ENCODE data around the gene SUSD6. TPM values are rescaled to one million over a fixed set of nuclear protein-coding genes. Genes with fewer than 3 reads are reported as not detected.

The SUSD6 gene
- total and polyA plus RNA-seq, 4 donors = 6.8 to 10.8 (median 7.6) TPM

DNA sequence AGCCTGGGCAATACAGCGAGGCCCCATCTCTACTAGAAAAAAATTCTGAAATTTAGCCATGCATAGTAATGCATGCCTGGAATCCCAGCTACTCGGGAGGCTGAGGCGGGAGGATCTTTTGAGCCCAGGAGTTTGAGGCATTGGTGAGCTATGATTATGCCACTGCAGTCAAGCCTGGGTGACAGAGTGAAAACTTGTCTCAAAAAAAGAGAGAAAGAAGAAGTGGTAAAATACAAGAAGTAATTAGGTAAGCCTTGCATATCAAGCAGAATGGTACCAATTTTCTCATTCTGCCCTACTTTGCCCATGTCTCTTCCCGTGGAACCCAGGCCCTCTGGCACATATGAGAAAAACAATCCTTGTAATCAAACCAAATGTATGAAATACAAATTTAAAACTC lies 70.7 kb downstream of the SUSD6 start:
- H3K27me3 ChIP-seq (ENCODE audit: control insufficient read depth in 4 of 4, insufficient read depth in 4 of 4, low read length in 3 of 4) = no peaks in the 10 kb centered on the region
- WGBS = 89% methylated on average over 4 of the region's 4 CpGs
- TF ChIP-seq RAD21 (IDR thresholded peaks at IDR 0.05) = no peak
- TF ChIP-seq NR2F2 (IDR thresholded peaks at IDR 0.05) = no peak
- no peak for TF ChIP-seq RXRA (IDR thresholded peaks at IDR 0.05)
- no peak for TF ChIP-seq MAX (IDR thresholded peaks at IDR 0.05)
- TF ChIP-seq, protein P1, sequence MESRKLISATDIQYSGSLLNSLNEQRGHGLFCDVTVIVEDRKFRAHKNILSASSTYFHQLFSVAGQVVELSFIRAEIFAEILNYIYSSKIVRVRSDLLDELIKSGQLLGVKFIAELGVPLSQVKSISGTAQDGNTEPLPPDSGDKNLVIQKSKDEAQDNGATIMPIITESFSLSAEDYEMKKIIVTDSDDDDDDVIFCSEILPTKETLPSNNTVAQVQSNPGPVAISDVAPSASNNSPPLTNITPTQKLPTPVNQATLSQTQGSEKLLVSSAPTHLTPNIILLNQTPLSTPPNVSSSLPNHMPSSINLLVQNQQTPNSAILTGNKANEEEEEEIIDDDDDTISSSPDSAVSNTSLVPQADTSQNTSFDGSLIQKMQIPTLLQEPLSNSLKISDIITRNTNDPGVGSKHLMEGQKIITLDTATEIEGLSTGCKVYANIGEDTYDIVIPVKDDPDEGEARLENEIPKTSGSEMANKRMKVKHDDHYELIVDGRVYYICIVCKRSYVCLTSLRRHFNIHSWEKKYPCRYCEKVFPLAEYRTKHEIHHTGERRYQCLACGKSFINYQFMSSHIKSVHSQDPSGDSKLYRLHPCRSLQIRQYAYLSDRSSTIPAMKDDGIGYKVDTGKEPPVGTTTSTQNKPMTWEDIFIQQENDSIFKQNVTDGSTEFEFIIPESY (IDR thresholded peaks at IDR 0.05) = no peak
- TF ChIP-seq TAF1 (conservative IDR thresholded peaks at IDR 0.05) = no peak
- TF ChIP-seq SP1 (IDR thresholded peaks at IDR 0.05) = no peak
- no peak for TF ChIP-seq FOXA1 (IDR thresholded peaks at IDR 0.05)
- TF ChIP-seq, protein P2, sequence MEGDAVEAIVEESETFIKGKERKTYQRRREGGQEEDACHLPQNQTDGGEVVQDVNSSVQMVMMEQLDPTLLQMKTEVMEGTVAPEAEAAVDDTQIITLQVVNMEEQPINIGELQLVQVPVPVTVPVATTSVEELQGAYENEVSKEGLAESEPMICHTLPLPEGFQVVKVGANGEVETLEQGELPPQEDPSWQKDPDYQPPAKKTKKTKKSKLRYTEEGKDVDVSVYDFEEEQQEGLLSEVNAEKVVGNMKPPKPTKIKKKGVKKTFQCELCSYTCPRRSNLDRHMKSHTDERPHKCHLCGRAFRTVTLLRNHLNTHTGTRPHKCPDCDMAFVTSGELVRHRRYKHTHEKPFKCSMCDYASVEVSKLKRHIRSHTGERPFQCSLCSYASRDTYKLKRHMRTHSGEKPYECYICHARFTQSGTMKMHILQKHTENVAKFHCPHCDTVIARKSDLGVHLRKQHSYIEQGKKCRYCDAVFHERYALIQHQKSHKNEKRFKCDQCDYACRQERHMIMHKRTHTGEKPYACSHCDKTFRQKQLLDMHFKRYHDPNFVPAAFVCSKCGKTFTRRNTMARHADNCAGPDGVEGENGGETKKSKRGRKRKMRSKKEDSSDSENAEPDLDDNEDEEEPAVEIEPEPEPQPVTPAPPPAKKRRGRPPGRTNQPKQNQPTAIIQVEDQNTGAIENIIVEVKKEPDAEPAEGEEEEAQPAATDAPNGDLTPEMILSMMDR (IDR thresholded peaks at IDR 0.05; ENCODE audit: low read depth, low read length, missing input control) = no peak
- no peak for TF ChIP-seq ATF3 (IDR thresholded peaks at IDR 0.05)
- no peak for TF ChIP-seq REST (IDR thresholded peaks at IDR 0.05)
- no peak for TF ChIP-seq HNF4A (conservative IDR thresholded peaks at IDR 0.05)
- TF ChIP-seq JUND (IDR thresholded peaks at IDR 0.05) = no peak
- no peak for TF ChIP-seq HNF4G (IDR thresholded peaks at IDR 0.05)
- no peak for TF ChIP-seq YY1 (IDR thresholded peaks at IDR 0.05)
- TF ChIP-seq EGR1 (IDR thresholded peaks at IDR 0.05; ENCODE audit: low read depth in 2 of 2) = no peak
- no peaks in the 10 kb centered on the region for H3K9me3 ChIP-seq (ENCODE audit: control insufficient read depth in 4 of 4, low read length in 3 of 4)
- peaks cover 1 to 21% (median 11%) of the 10 kb centered on the region in 4 donors for H3K4me1 ChIP-seq (ENCODE audit: control insufficient read depth in 4 of 4, insufficient read depth in 4 of 4, low read length in 3 of 4)
- no peak for DNase-seq (ENCODE audit: low spot score)
- no peak overlapping the region for H3K4me3 ChIP-seq (ENCODE audit: low read depth in 1 of 3, low read length in 3 of 3)
- no peaks in the 10 kb centered on the region for H3K36me3 ChIP-seq (ENCODE audit: control insufficient read depth in 4 of 4, insufficient read depth in 3 of 4, low read depth in 1 of 4, low read length in 3 of 4)
- no peak overlapping the region for H3K9ac ChIP-seq (ENCODE audit: low read depth in 1 of 2, low read length in 2 of 2)
- H3K27ac ChIP-seq (ENCODE audit: low read depth in 1 of 2, low read length in 2 of 2) = no peak overlapping the region

Data from liver (tissue), 9 donors.